HEK293 (cell line): ENCODE measurements around the gene FOXB1.

Experiments
- CTCF ChIA-PET: fragments of 350-600 bp; formaldehyde crosslinking; extraction: SDS; loops from one replicate; lab custom pipeline; 2021; ENCODE audit warnings: antibody characterized with exemption; lab: Yijun Ruan, JAX
- POLR2A ChIA-PET: fragments of 300-600 bp; formaldehyde crosslinking; extraction: SDS; loops from one replicate; lab custom pipeline; 2020; ENCODE audit warnings: antibody characterized with exemption, inconsistent platforms; lab: Yijun Ruan, JAX
- H3K27ac ChIP-seq: fragments of 200-500 bp; sonication (Bioruptor generic); 2 replicates; pipeline ENCODE4 v1.5.1; 2014; ENCODE audit warnings: low read depth, low read length, control low read depth, inconsistent platforms; ENCODE audit errors: extremely low read depth
- H3K36me3 ChIP-seq, 2 experiments: fragments of 200-500 bp in 1 of 2; sonication (Bioruptor generic) in 1 of 2; 1 replicate in 1 of 2; 2 replicates in 1 of 2; pipeline ENCODE4 v1.5.1; 2014 to 2017; ENCODE audit warnings: inconsistent platforms in 2 of 2, low read length in 2 of 2; ENCODE audit not compliant: control insufficient read depth in 2 of 2, insufficient read depth in 1 of 2
- H3K4me1 ChIP-seq: fragments of 200-500 bp; sonication (Bioruptor generic); 2 replicates; pipeline ENCODE4 v1.5.1; 2014; ENCODE audit warnings: mild to moderate bottlenecking, low read length, inconsistent platforms; ENCODE audit not compliant: control insufficient read depth, insufficient read depth
- H3K4me3 ChIP-seq: 2 replicates; pipeline ENCODE4 v1.5.1; 2011; ENCODE audit warnings: low read depth, mild to moderate bottlenecking, control low read depth, low read length, moderate library complexity
- H3K9me3 ChIP-seq: fragments of 200-500 bp; sonication (Bioruptor generic); 2 replicates; pipeline ENCODE4 v1.5.1; 2014; ENCODE audit warnings: low read depth, low read length, inconsistent platforms; ENCODE audit not compliant: control insufficient read depth, insufficient read depth
- FEZF1 ChIP-seq: fragments of 450-650 bp; formaldehyde crosslinking; IDR thresholded peaks from 2 replicates; pipeline ENCODE4 v1.5.1; 2016; ENCODE audit warnings: missing biosample characterization, missing genetic modification characterization
- GFI1B ChIP-seq: fragments of 450-650 bp; formaldehyde crosslinking; IDR thresholded peaks from 2 replicates; pipeline ENCODE4 v1.5.1; 2016; ENCODE audit warnings: missing biosample characterization, missing genetic modification characterization
- GLIS1 ChIP-seq: fragments of 450-650 bp; formaldehyde crosslinking; IDR thresholded peaks from 2 replicates; pipeline ENCODE4 v1.5.1; 2016; ENCODE audit warnings: missing biosample characterization, missing genetic modification characterization
- KLF1 ChIP-seq: fragments of 450-650 bp; formaldehyde crosslinking; IDR thresholded peaks from 2 replicates; pipeline ENCODE4 v1.5.1; 2016; ENCODE audit warnings: missing biosample characterization, missing genetic modification characterization
- OSR2 ChIP-seq: fragments of 450-650 bp; formaldehyde crosslinking; IDR thresholded peaks from 2 replicates; pipeline ENCODE4 v1.5.1; 2016; ENCODE audit warnings: missing biosample characterization, missing genetic modification characterization
- OVOL3 ChIP-seq: fragments of 450-650 bp; formaldehyde crosslinking; IDR thresholded peaks from 2 replicates; pipeline ENCODE4 v1.5.1; 2016; ENCODE audit warnings: missing biosample characterization, missing genetic modification characterization
- RBAK ChIP-seq: fragments of 450-650 bp; formaldehyde crosslinking; IDR thresholded peaks from 2 replicates; pipeline ENCODE4 v1.5.1; 2016; ENCODE audit warnings: missing biosample characterization, missing genetic modification characterization
- SALL2 ChIP-seq: fragments of 450-650 bp; formaldehyde crosslinking; IDR thresholded peaks from 2 replicates; pipeline ENCODE4 v1.5.0; 2017; ENCODE audit warnings: missing biosample characterization, mild to moderate bottlenecking, missing genetic modification characterization, borderline replicate concordance
- SETDB1 ChIP-seq: IDR thresholded peaks from one replicate; pipeline ENCODE4 v1.6.1; 2017; ENCODE audit warnings: mild to moderate bottlenecking, low read length, moderate library complexity, mixed read lengths; ENCODE audit not compliant: insufficient read length
- SP7 ChIP-seq: fragments of 450-650 bp; formaldehyde crosslinking; IDR thresholded peaks from 2 replicates; pipeline ENCODE4 v1.5.1; 2016; ENCODE audit warnings: missing biosample characterization, missing genetic modification characterization
- WT1 ChIP-seq: fragments of 450-650 bp; formaldehyde crosslinking; IDR thresholded peaks from 2 replicates; pipeline ENCODE4 v1.5.1; 2016; ENCODE audit warnings: missing biosample characterization, missing genetic modification characterization
- ZNF16 ChIP-seq: fragments of 450-650 bp; formaldehyde crosslinking; IDR thresholded peaks from 2 replicates; pipeline ENCODE4 v1.5.1; 2016; ENCODE audit warnings: low read depth, missing biosample characterization, missing genetic modification characterization
- ZNF266 ChIP-seq: fragments of 450-650 bp; formaldehyde crosslinking; IDR thresholded peaks from 2 replicates; pipeline ENCODE4 v1.5.1; 2016; ENCODE audit warnings: missing biosample characterization, missing genetic modification characterization, low read depth
- ZNF292 ChIP-seq: fragments of 450-650 bp; formaldehyde crosslinking; IDR thresholded peaks from 2 replicates; pipeline ENCODE4 v1.5.1; 2016; ENCODE audit warnings: low read depth, missing biosample characterization, missing genetic modification characterization, borderline replicate concordance
- ZNF324 ChIP-seq: fragments of 450-650 bp; formaldehyde crosslinking; IDR thresholded peaks from 2 replicates; pipeline ENCODE4 v1.5.1; 2016; ENCODE audit warnings: missing biosample characterization, missing genetic modification characterization
- ZNF514 ChIP-seq: fragments of 450-650 bp; formaldehyde crosslinking; IDR thresholded peaks from 2 replicates; pipeline ENCODE4 v1.5.1; 2016; ENCODE audit warnings: missing biosample characterization, missing genetic modification characterization
- ZNF530 ChIP-seq: fragments of 450-650 bp; formaldehyde crosslinking; IDR thresholded peaks from 2 replicates; pipeline ENCODE4 v1.5.1; 2016; ENCODE audit warnings: low read depth, missing biosample characterization, missing genetic modification characterization
- ZNF596 ChIP-seq: fragments of 450-650 bp; IDR thresholded peaks from 2 replicates; pipeline ENCODE4 v1.5.0; 2018; ENCODE audit warnings: missing biosample characterization, mild to moderate bottlenecking, missing genetic modification characterization, moderate library complexity
- ZNF600 ChIP-seq: fragments of 450-650 bp; formaldehyde crosslinking; IDR thresholded peaks from 2 replicates; pipeline ENCODE4 v1.5.1; 2016; ENCODE audit warnings: missing biosample characterization, missing genetic modification characterization
- ZNF621 ChIP-seq: fragments of 450-650 bp; formaldehyde crosslinking; IDR thresholded peaks from 2 replicates; pipeline ENCODE4 v1.5.1; 2017; ENCODE audit warnings: missing biosample characterization, missing genetic modification characterization
- ZNF623 ChIP-seq: fragments of 450-650 bp; formaldehyde crosslinking; IDR thresholded peaks from 2 replicates; pipeline ENCODE4 v1.5.1; 2016; ENCODE audit warnings: missing biosample characterization, missing genetic modification characterization
- ZNF658 ChIP-seq: fragments of 450-650 bp; formaldehyde crosslinking; IDR thresholded peaks from 2 replicates; pipeline ENCODE4; 2016; ENCODE audit warnings: missing biosample characterization, missing genetic modification characterization
- ZNF747 ChIP-seq: fragments of 450-650 bp; formaldehyde crosslinking; IDR thresholded peaks from 2 replicates; pipeline ENCODE4 v1.5.1; 2016; ENCODE audit warnings: missing biosample characterization, missing genetic modification characterization
- TF ChIP-seq, protein P1 (sequence below): fragments of 450-650 bp; formaldehyde crosslinking; IDR thresholded peaks from 2 replicates; pipeline ENCODE4 v1.5.1; 2016; ENCODE audit warnings: missing biosample characterization, missing genetic modification characterization
- TF ChIP-seq, protein P2 (sequence below): fragments of 450-650 bp; formaldehyde crosslinking; IDR thresholded peaks from 2 replicates; pipeline ENCODE4 v1.5.1; 2017; ENCODE audit warnings: missing biosample characterization, missing genetic modification characterization
- TF ChIP-seq, protein P3 (sequence below): fragments of 450-650 bp; formaldehyde crosslinking; IDR thresholded peaks from 2 replicates; pipeline ENCODE4 v1.5.1; 2016; ENCODE audit warnings: missing biosample characterization, missing genetic modification characterization, low read depth
- TF ChIP-seq, protein P4 (sequence below): fragments of 450-650 bp; formaldehyde crosslinking; IDR thresholded peaks from 2 replicates; pipeline ENCODE4 v1.5.1; 2016; ENCODE audit warnings: missing biosample characterization, missing genetic modification characterization

The FOXB1 gene

GRCh38 chr15:60009124-60009960 lies 5.2 kb downstream of the FOXB1 start:
- peaks cover 30% of the 10 kb centered on the region for H3K4me1 ChIP-seq
- no peaks in the 10 kb centered on the region for H3K9me3 ChIP-seq
- ChIA-PET CTCF (interaction anchor here (1.1 to 1.4 kb wide), 3 partner anchors 91 to 318 kb away, joined by 4 read pairs; no protein-coding TSS in a partner anchor), POLR2A (interaction anchor here (0.5 kb wide), 1 partner anchor 62 kb away, joined by 3 read pairs; no protein-coding TSS in a partner anchor)
- no peak overlapping the region for H3K27ac ChIP-seq
- TF ChIP-seq FEZF1 (tag by site-specific recombination) (peak; percentile 30; the same call in 1 of the 2 replicates), ZNF266 (tag by site-specific recombination) (no peak), ZNF324 (no peak), GLIS1 (peak; percentile 41), GFI1B (tag by site-specific recombination) (0 out of 2 replicates have a peak, but pooled peaks have one; percentile 38), ZNF621 (no peak), ZNF600 (tag by site-specific recombination) (no peak), ZNF658 (tag by site-specific recombination) (no peak), WT1 (tag by site-specific recombination) (0 out of 2 replicates have a peak, but pooled peaks have one; percentile 14)
- TF ChIP-seq, protein P1, sequence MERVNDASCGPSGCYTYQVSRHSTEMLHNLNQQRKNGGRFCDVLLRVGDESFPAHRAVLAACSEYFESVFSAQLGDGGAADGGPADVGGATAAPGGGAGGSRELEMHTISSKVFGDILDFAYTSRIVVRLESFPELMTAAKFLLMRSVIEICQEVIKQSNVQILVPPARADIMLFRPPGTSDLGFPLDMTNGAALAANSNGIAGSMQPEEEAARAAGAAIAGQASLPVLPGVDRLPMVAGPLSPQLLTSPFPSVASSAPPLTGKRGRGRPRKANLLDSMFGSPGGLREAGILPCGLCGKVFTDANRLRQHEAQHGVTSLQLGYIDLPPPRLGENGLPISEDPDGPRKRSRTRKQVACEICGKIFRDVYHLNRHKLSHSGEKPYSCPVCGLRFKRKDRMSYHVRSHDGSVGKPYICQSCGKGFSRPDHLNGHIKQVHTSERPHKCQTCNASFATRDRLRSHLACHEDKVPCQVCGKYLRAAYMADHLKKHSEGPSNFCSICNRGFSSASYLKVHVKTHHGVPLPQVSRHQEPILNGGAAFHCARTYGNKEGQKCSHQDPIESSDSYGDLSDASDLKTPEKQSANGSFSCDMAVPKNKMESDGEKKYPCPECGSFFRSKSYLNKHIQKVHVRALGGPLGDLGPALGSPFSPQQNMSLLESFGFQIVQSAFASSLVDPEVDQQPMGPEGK (tag by site-specific recombination) = peak; percentile 21; the same call in 1 of the 2 replicates
- TF ChIP-seq, protein P2, sequence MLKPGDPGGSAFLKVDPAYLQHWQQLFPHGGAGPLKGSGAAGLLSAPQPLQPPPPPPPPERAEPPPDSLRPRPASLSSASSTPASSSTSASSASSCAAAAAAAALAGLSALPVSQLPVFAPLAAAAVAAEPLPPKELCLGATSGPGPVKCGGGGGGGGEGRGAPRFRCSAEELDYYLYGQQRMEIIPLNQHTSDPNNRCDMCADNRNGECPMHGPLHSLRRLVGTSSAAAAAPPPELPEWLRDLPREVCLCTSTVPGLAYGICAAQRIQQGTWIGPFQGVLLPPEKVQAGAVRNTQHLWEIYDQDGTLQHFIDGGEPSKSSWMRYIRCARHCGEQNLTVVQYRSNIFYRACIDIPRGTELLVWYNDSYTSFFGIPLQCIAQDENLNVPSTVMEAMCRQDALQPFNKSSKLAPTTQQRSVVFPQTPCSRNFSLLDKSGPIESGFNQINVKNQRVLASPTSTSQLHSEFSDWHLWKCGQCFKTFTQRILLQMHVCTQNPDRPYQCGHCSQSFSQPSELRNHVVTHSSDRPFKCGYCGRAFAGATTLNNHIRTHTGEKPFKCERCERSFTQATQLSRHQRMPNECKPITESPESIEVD (tag by site-specific recombination) = peak; percentile 38; the same call in 1 of the 2 replicates
- no peak overlapping the region for H3K4me3 ChIP-seq
- H3K36me3 ChIP-seq = no peaks in the 10 kb centered on the region; a peak in 1 of 3 replicates

GRCh38 chr15:60009980-60010732 lies 6.0 kb downstream of the FOXB1 start:
- Histone ChIP-seq H3K9me3 (no peaks in the 10 kb centered on the region), H3K27ac (no peak overlapping the region), H3K36me3 (no peaks in the 10 kb centered on the region; a peak in 1 of 3 replicates), H3K4me1 (peaks cover 30% of the 10 kb centered on the region), H3K4me3 (no peak overlapping the region)
- CTCF ChIA-PET = no interaction called here
- POLR2A ChIA-PET = no interaction called here
- no peak for TF ChIP-seq OSR2 (tag by site-specific recombination)
- TF ChIP-seq, protein P3, sequence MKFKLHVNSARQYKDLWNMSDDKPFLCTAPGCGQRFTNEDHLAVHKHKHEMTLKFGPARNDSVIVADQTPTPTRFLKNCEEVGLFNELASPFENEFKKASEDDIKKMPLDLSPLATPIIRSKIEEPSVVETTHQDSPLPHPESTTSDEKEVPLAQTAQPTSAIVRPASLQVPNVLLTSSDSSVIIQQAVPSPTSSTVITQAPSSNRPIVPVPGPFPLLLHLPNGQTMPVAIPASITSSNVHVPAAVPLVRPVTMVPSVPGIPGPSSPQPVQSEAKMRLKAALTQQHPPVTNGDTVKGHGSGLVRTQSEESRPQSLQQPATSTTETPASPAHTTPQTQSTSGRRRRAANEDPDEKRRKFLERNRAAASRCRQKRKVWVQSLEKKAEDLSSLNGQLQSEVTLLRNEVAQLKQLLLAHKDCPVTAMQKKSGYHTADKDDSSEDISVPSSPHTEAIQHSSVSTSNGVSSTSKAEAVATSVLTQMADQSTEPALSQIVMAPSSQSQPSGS = no peak
- TF ChIP-seq ZNF514 (tag by site-specific recombination) = no peak
- no peak for TF ChIP-seq SETDB1
- TF ChIP-seq ZNF623 (tag by site-specific recombination) = no peak
- no peak for TF ChIP-seq ZNF747 (tag by site-specific recombination)
- TF ChIP-seq ZNF596 = no peak
- TF ChIP-seq SP7 (tag by site-specific recombination) = no peak
- TF ChIP-seq ZNF16 (tag by site-specific recombination) = no peak
- TF ChIP-seq, protein P4, sequence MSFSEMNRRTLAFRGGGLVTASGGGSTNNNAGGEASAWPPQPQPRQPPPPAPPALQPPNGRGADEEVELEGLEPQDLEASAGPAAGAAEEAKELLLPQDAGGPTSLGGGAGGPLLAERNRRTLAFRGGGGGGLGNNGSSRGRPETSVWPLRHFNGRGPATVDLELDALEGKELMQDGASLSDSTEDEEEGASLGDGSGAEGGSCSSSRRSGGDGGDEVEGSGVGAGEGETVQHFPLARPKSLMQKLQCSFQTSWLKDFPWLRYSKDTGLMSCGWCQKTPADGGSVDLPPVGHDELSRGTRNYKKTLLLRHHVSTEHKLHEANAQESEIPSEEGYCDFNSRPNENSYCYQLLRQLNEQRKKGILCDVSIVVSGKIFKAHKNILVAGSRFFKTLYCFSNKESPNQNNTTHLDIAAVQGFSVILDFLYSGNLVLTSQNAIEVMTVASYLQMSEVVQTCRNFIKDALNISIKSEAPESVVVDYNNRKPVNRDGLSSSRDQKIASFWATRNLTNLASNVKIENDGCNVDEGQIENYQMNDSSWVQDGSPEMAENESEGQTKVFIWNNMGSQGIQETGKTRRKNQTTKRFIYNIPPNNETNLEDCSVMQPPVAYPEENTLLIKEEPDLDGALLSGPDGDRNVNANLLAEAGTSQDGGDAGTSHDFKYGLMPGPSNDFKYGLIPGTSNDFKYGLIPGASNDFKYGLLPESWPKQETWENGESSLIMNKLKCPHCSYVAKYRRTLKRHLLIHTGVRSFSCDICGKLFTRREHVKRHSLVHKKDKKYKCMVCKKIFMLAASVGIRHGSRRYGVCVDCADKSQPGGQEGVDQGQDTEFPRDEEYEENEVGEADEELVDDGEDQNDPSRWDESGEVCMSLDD = no peak
- TF ChIP-seq OVOL3 (tag by site-specific recombination) = no peak
- no peak for TF ChIP-seq RBAK
- no peak for TF ChIP-seq ZNF292 (tag by site-specific recombination)
- no peak for TF ChIP-seq ZNF530 (tag by site-specific recombination)
- TF ChIP-seq KLF1 (tag by site-specific recombination) = no peak
- TF ChIP-seq SALL2 (tag by site-specific recombination) = no peak
